SK-N-SH treated with all-trans-retinoic acid at 6 μM for 48 hours (cell line): ENCODE data around the gene CDKL5.

Source experiments
- ARNTL ChIP-seq: fragments of 450-650 bp; formaldehyde crosslinking; IDR thresholded peaks from 2 replicates; pipeline ENCODE4 v1.5.0; 2020; ENCODE audit warnings: low read depth, mild to moderate bottlenecking, moderate library complexity, borderline replicate concordance
- CSDC2 ChIP-seq: fragments of 250-450 bp; sonication (Bioruptor Pico); IDR thresholded peaks from 2 replicates; pipeline ENCODE4 v1.5.0; 2020; ENCODE audit warnings: mild to moderate bottlenecking, moderate library complexity
- CSRNP3 ChIP-seq: fragments of 250-450 bp; sonication (Bioruptor Pico); IDR thresholded peaks from 2 replicates; pipeline ENCODE4 v1.5.1; 2021; ENCODE audit warnings: mild to moderate bottlenecking, moderate library complexity
- ESRRG ChIP-seq: fragments of 250-450 bp; sonication (Bioruptor Pico); IDR thresholded peaks from 2 replicates; pipeline ENCODE4 v1.6.1; 2021; ENCODE audit warnings: mild to moderate bottlenecking
- SNAI2 ChIP-seq: fragments of 250-450 bp; sonication (Bioruptor Pico); IDR thresholded peaks from 2 replicates; pipeline ENCODE4 v1.5.0; 2020; ENCODE audit warnings: mild to moderate bottlenecking, moderate library complexity
- TCF4 ChIP-seq: fragments of 250-450 bp; sonication (Bioruptor Pico); IDR thresholded peaks from 2 replicates; pipeline ENCODE4 v1.8.0; 2021; ENCODE audit warnings: mild to moderate bottlenecking, moderate library complexity, borderline replicate concordance
- ZNF8 ChIP-seq: fragments of 450-650 bp; formaldehyde crosslinking; IDR thresholded peaks from 2 replicates; pipeline ENCODE4 v1.5.0; 2020; ENCODE audit warnings: mild to moderate bottlenecking, moderate library complexity
- TF ChIP-seq, protein P1 (sequence below): fragments of 250-450 bp; sonication (Bioruptor Pico); IDR thresholded peaks from 2 replicates; pipeline ENCODE4 v1.8.0; 2020; ENCODE audit warnings: mild to moderate bottlenecking, moderate library complexity, borderline replicate concordance
- TF ChIP-seq, protein P2 (sequence below): fragments of 250-450 bp; sonication (Bioruptor Pico); IDR thresholded peaks from 2 replicates; pipeline ENCODE4 v1.8.0; 2021; ENCODE audit warnings: low read depth, mild to moderate bottlenecking, moderate library complexity, borderline replicate concordance

GRCh38 chrX:18639280-18639679, 213.9 kb downstream of the CDKL5 start:
- TF ChIP-seq SNAI2 (no peak), CSRNP3 (no peak), TCF4 (no peak), CSDC2 (CRISPR knock-in tag) (no peak), ZNF8 (CRISPR knock-in tag) (no peak), ESRRG (no peak), ARNTL (no peak)
- TF ChIP-seq, protein P1, sequence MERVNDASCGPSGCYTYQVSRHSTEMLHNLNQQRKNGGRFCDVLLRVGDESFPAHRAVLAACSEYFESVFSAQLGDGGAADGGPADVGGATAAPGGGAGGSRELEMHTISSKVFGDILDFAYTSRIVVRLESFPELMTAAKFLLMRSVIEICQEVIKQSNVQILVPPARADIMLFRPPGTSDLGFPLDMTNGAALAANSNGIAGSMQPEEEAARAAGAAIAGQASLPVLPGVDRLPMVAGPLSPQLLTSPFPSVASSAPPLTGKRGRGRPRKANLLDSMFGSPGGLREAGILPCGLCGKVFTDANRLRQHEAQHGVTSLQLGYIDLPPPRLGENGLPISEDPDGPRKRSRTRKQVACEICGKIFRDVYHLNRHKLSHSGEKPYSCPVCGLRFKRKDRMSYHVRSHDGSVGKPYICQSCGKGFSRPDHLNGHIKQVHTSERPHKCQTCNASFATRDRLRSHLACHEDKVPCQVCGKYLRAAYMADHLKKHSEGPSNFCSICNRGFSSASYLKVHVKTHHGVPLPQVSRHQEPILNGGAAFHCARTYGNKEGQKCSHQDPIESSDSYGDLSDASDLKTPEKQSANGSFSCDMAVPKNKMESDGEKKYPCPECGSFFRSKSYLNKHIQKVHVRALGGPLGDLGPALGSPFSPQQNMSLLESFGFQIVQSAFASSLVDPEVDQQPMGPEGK (CRISPR knock-in tag): no peak
- TF ChIP-seq, protein P2, sequence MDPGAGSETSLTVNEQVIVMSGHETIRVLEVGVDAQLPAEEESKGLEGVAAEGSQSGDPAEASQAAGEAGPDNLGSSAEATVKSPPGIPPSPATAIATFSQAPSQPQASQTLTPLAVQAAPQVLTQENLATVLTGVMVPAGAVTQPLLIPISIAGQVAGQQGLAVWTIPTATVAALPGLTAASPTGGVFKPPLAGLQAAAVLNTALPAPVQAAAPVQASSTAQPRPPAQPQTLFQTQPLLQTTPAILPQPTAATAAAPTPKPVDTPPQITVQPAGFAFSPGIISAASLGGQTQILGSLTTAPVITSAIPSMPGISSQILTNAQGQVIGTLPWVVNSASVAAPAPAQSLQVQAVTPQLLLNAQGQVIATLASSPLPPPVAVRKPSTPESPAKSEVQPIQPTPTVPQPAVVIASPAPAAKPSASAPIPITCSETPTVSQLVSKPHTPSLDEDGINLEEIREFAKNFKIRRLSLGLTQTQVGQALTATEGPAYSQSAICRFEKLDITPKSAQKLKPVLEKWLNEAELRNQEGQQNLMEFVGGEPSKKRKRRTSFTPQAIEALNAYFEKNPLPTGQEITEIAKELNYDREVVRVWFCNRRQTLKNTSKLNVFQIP (CRISPR knock-in tag): no peak
